Epithelial cell of esophagus (primary cell): ENCODE results near the gene PDGFC.

Experiments
- DNase-seq: peaks from one replicate; pipeline ENCODE4 v3.0.0; 2010; ENCODE audit warnings: low read depth
- H3K4me3 ChIP-seq: 2 replicates; pipeline ENCODE4 v1.5.1; 2011; ENCODE audit warnings: mild to moderate bottlenecking, low read length, control low read depth
- TF ChIP-seq, protein P1 (sequence below): IDR thresholded peaks from 2 replicates; pipeline ENCODE4 v1.5.1; 2011; ENCODE audit warnings: low read depth, mild to moderate bottlenecking, low read length, control low read depth, inconsistent platforms; ENCODE audit not compliant: insufficient read depth; ENCODE audit errors: missing control alignments

Gene PDGFC

DNA sequence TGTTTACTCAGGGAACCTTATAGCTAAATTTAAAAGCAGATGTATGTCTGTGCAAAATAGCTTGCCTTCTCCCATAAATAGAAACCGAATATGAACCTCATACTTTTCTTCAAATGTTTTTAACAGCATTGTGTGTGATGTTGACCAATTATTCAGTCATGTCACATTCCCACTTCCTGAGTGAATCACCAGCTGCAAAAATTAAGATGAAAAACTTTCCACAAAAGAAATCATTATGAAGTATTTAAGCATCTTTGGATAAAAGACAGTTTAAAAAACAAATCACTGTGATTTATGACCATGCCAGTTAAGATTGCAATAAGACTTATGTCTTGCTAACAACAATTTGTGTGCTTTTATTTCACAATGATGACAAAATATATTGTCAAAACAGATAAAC lies 220.1 kb downstream of the PDGFC start:
- TF ChIP-seq, protein P1, sequence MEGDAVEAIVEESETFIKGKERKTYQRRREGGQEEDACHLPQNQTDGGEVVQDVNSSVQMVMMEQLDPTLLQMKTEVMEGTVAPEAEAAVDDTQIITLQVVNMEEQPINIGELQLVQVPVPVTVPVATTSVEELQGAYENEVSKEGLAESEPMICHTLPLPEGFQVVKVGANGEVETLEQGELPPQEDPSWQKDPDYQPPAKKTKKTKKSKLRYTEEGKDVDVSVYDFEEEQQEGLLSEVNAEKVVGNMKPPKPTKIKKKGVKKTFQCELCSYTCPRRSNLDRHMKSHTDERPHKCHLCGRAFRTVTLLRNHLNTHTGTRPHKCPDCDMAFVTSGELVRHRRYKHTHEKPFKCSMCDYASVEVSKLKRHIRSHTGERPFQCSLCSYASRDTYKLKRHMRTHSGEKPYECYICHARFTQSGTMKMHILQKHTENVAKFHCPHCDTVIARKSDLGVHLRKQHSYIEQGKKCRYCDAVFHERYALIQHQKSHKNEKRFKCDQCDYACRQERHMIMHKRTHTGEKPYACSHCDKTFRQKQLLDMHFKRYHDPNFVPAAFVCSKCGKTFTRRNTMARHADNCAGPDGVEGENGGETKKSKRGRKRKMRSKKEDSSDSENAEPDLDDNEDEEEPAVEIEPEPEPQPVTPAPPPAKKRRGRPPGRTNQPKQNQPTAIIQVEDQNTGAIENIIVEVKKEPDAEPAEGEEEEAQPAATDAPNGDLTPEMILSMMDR: no peak
- DNase-seq: peak; percentile 41
- H3K4me3 ChIP-seq: no peak overlapping the region

DNA sequence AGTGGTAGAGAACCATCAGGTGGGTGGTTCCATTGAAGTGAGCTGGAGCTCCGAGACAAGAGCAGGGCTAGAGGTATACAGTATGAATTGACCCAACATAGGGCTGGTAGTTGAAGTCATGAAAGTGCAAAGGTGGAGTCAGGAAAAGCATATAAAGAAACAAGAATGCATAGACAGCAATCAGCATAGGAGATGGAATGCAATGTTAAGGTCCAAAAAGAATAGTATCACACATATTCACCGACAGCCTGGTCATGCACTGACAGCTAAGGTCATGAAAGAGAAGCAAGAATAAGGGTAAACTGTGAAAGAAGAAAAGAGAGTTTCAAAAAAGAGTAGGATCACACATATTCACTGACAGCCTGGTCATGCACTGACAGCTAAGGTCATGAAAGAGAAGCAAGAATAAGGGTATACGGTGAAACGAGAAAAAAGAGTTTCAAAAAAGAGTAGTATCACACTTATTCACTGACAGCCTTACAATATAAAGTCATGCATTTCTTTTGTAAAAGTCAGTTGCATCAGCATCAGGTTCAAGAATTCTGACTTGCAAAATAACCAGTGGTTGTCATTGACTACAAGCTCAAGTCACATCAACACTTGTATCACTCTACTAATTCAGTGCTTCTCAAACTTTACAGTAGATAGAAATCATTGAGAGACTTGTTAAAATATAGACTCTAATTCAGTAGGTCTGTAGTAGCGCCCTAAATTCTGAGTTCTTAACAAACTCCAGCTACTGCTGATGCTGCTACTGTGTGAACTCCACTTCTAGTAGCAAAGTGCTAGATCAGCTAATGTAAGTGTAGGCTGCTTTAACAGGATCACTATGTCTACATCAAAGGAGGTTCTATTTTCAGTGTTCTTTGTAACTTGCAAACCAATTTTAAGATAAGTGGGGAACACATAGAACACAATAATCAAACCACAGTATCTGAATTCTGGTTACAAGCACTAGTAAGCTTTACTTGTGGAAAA lies 221.9 kb downstream of the PDGFC start:
- no peak for DNase-seq
- no peak overlapping the region for H3K4me3 ChIP-seq
- TF ChIP-seq, protein P1: no peak

DNA sequence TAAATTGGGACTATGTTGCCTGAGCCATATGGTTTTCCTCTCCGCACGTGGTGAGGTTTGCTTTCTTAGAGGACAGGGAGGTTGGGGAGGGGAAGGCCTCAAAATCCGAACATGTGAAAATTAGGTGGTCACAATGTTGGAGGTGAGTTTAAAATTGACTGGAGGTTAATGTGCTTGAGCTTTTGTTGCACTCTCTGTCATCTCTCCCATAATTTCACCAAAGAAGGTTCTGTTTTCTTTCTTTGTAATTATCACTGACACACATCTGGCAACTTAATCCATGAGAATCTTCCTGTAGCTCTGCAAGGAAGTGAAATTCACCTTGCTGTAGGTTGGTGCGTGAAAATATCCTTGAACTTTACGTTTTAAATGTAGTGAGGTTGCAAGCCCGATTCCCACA lies 225.5 kb downstream of the PDGFC start:
- H3K4me3 ChIP-seq: no peak overlapping the region
- TF ChIP-seq, protein P1: no peak
- DNase-seq: no peak

DNA sequence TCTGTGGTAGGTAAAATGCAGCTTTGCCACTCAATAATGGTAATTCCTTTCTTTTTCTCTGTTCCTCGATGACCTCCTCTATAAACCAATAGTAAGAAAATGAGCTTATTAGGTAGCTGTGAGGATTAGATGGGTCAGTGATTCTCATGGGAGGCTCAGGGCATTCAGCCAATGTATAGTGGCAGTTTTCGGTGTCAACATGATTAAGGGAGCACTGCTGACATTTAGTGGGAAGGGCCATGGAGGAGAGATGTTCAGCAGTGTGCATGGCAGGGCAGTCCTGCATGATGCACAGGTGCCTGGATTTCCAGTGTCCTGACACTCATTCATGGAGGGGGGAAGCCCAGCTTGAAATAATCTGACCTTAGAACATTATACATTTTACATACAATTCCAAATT lies 232.8 kb downstream of the PDGFC start:
- H3K4me3 ChIP-seq: no peak overlapping the region
- TF ChIP-seq, protein P1: no peak
- DNase-seq: no peak

DNA sequence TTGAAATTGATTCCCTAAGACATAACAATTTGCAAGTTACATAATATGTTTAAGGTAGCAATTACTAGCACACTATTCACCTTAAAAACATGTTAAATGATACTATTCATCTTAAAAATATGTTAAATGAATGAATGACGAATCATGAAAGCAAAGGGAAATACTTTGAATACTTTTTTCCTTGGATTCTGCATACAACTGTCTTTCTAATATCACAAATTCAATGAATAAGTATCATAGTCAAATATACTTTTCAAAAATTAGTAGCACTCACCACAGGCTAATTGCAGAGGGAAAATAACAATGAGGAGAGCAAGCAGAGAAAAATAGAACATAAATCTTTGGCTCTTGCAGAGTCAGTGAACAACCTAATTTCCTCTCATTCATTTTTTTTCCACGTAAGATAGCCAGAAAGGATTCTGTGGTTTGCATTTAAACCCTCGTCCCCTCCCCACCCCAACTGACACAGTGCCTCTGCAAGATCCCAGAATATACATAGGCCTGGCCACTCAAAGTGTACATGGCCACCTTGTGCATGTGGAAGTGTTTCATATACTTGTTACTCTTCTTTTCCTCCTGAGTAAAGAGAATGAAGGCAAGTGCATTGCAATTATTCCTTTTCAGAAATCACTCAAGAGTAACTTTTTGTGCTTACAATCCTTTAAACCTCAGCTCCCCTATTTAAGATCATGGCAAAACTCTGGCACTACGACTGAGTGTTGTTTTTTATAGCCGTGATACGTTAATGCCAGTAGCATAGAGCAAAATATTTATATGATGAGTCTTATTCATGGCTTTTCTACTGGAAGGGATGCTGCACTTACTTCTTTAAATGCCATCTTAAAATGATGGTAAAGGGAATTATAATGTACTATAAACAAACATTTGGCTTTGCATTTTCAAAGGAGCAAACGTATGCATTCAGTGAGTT lies 236.4 kb downstream of the PDGFC start:
- peak; percentile 19 for DNase-seq
- TF ChIP-seq, protein P1: no peak
- H3K4me3 ChIP-seq: no peak overlapping the region

DNA sequence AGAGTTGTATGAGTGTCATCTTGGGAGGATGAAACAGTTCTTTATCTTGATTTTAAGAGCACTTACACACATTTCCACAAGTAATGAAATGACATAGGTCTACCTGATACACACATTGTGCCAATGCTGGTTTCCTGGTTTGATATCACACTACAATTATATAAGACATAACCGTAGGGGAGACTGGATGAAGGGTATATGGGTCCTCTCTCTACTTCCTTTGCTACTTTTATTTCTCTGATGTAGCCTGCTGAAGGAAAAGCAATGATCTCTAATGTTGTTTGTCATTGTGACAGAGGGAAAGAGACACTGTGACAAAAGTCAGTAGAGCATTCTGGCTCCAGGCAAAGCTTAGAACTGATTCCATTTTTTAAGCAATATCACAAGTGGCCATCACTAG lies 238.0 kb downstream of the PDGFC start:
- DNase-seq: no peak
- TF ChIP-seq, protein P1: no peak
- no peak overlapping the region for H3K4me3 ChIP-seq
